Naive B cell (primary cell): ENCODE results near the gene PHACTR4. TPM values are rescaled to one million over a fixed set of nuclear protein-coding genes. Genes with fewer than 3 reads are reported as not detected.
"Not testable (repeated sequence)": the region's sequence is repeated elsewhere in the genome, so short reads cannot be mapped to it uniquely, and the experiment has no call there.

Experiments
- ATAC-seq, 2 donors: fragments of 150-1000 bp; cut with Tn5 transposase; 2 replicates each; pipeline ENCODE4 v1.10.0; 2021; ENCODE audit warnings: low read depth in 2 of 2, mild to moderate bottlenecking in 2 of 2, moderate library complexity in 2 of 2
- DNase-seq: peaks from one replicate; pipeline ENCODE4 v3.0.0; 2022
- H3K27ac Mint-ChIP-seq, 6 donors: one replicate each; pipeline ENCODE4 v1.8.0; 2020 to 2022; ENCODE audit warnings: mild to moderate bottlenecking in 6 of 6, mixed read lengths in 6 of 6, moderate library complexity in 5 of 6, inconsistent platforms in 2 of 6
- H3K27me3 Mint-ChIP-seq, 3 donors: one replicate each; pipeline ENCODE4 v1.8.0; 2021 to 2022; ENCODE audit warnings: mixed read lengths in 3 of 3, mild to moderate bottlenecking in 1 of 3
- H3K36me3 Mint-ChIP-seq, 2 donors: one replicate each; pipeline ENCODE4 v1.8.0; 2020 to 2022; ENCODE audit warnings: mixed read lengths in 2 of 2, inconsistent platforms in 1 of 2, mild to moderate bottlenecking in 1 of 2
- H3K4me1 Mint-ChIP-seq, 3 donors: one replicate each; pipeline ENCODE4 v1.8.0; 2020 to 2022; ENCODE audit warnings: mixed read lengths in 3 of 3, inconsistent platforms in 1 of 3, mild to moderate bottlenecking in 1 of 3, moderate library complexity in 1 of 3
- H3K4me3 Mint-ChIP-seq, 8 donors: one replicate each; pipeline ENCODE4 v1.8.0; 2020 to 2022; ENCODE audit warnings: mild to moderate bottlenecking in 8 of 8, mixed read lengths in 8 of 8, moderate library complexity in 8 of 8, inconsistent platforms in 2 of 8
- H3K9me3 Mint-ChIP-seq, 7 donors: one replicate each; pipeline ENCODE4 v1.8.0; 2020 to 2022; ENCODE audit warnings: mixed read lengths in 7 of 7, mild to moderate bottlenecking in 5 of 7, inconsistent platforms in 2 of 7, moderate library complexity in 1 of 7
- polyA plus RNA-seq, 6 donors: library from polyadenylated mRNA; unstranded; fragments of 300-500 nt; fragmentation: Illumina TruSeq; gene quantifications; one replicate each; pipeline ENCODE4 v1.2.3, GENCODE V29; 2021; ENCODE audit warnings: low read depth in 6 of 6

The PHACTR4 gene
- polyA plus RNA-seq, 6 donors from 2014 or later: 6.9 to 23.0 (median 9.5) TPM; not detected in 1

DNA sequence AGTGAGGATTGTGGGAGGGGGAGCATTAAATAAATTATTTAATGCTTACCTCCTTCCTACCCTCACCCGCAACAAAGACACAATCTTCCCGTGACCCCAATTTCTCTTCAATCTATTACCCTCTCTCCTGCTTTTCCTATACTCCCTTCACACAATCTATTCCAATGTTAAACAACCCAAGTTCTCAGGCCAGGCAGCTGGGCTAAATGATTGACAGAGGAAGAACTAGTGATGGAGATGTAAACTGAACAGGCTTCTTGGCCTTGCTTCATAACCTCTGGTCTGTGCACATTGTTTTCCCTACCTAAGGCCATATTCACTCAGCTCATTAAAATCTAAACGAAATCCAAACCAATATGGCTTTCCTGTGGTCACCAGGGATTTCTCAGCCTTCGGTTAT lies 132.4 kb downstream of the PHACTR4 start:
- Mint-ChIP-seq H3K27ac (peak overlapping the region in 4 of 6 donors; percentile 34 to 64 (median 59)), H3K9me3 (no peaks in the 10 kb centered on the region), H3K36me3 (no peaks in the 10 kb centered on the region), H3K27me3 (no peaks in the 10 kb centered on the region), H3K4me1 (peaks cover 8 to 18% (median 9%) of the 10 kb centered on the region in 3 donors), H3K4me3 (peak overlapping the region in 2 of 8 donors; percentile 18 to 58)
- DNase-seq (no peak), ATAC-seq (no peak)

DNA sequence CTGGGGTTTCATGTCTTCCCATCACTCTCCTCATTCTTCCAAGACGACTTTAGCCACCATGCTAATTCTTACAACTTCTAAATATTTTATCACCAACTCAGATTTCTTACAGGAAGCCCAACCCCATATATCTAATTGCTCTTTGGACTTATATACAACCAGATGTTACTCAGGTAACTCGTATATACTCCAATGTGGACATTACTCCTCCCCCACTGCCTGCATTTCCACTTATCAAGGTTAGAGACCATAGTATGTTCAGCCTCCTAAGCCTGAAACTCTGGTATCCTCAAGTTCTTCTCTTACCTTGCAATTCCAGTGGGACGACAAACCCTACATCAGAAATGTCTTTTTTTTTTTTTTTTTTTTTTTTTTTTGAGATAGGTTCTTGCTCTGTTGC lies 133.6 kb downstream of the PHACTR4 start:
- peaks cover 8 to 30% (median 9%) of the 10 kb centered on the region in 3 donors for H3K4me1 Mint-ChIP-seq
- no peaks in the 10 kb centered on the region for H3K36me3 Mint-ChIP-seq
- peak overlapping the region in 1 of 6 donors; percentile 79 for H3K27ac Mint-ChIP-seq
- no peaks in the 10 kb centered on the region for H3K27me3 Mint-ChIP-seq
- H3K4me3 Mint-ChIP-seq: peak overlapping the region in 2 of 8 donors; percentile 65 to 98
- no peak for ATAC-seq
- H3K9me3 Mint-ChIP-seq: no peaks in the 10 kb centered on the region
- DNase-seq: no peak

DNA sequence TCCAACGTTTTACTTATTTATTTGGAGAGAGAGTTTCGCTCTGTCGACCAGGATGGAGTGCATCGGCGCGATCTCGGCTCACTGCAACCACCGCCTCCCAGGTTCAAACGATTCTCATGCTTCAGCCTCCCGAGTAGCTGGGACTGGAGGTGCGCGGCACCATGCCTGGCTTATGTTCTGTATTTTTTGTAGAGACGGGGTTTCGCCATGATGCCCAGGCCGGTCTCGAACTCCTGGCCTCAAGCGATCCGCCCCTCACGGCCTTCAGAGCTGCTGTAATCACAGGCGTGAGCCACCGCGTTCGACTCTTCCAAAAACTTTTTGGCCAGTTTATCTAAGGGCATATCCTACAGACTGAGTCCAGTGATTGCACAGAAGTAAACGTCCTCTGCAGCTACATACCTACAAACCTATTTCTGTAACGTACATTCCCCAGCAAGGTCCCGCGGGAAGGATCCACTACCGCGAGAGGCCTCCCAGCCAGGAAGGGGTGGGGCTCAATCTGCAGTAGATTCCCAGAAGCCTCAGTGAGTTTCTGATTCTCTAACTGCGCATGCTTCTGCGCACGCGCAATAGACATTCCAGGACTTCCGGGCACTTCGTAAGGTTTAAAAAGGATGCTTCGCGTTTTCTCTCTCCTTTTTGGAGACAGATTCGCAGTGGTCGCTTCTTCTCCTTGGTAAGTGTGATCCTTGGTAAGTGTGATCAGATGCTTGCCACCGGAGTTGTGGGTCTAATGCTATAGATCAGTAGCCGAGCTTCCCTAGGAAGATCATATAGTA lies 136.1 kb downstream of the PHACTR4 start, which contains the start of gene RCC1:
Gene RCC1 (plus strand): TSS at position 638 of the 782 bp plus-strand sequence. CDS start 23,824 bp downstream, outside the sequence.
- Mint-ChIP-seq H3K27me3 (no peaks in the 10 kb centered on the region), H3K4me3 (peak within 1 kb of the TSS; percentile 92 to 100 (median 98)), H3K4me1 (peaks cover 30 to 54% (median 30%) of the 10 kb centered on the region in 3 donors), H3K36me3 (peaks cover 12 to 19% of the 10 kb centered on the region in 2 donors), H3K9me3 (no peaks in the 10 kb centered on the region), H3K27ac (peak within 1 kb of the TSS; percentile 91 to 99 (median 98))
- DNase-seq (peak; percentile 95), ATAC-seq (peak; percentile 95 to 96)

DNA sequence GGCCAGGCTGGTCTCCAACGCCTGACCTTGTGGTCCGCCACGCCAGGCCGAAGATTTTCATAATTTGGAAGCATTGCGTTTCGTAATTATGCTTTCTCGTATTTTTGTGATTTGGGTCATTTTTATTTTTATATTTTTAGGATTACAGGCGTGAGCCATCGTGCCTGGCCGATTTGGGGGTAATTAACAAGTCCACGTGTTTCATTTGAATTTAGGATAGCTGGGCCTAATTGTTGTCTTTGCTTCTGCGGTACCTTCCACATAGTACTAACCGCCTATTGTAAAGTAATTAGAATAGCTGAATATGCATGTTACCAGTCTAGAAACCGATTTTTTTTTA lies 137.3 kb downstream of the PHACTR4 start:
- H3K4me3 Mint-ChIP-seq: peak overlapping the region; percentile 92 to 100 (median 98)
- DNase-seq: no peak
- peaks cover 18 to 24% of the 10 kb centered on the region in 2 donors for H3K36me3 Mint-ChIP-seq
- ATAC-seq: no peak
- H3K27me3 Mint-ChIP-seq: no peaks in the 10 kb centered on the region
- H3K9me3 Mint-ChIP-seq: no peaks in the 10 kb centered on the region
- peak overlapping the region; percentile 91 to 99 (median 98) for H3K27ac Mint-ChIP-seq
- peaks cover 35 to 65% (median 37%) of the 10 kb centered on the region in 3 donors for H3K4me1 Mint-ChIP-seq

- no peak for ATAC-seq
- H3K4me1 Mint-ChIP-seq: peaks cover 38 to 69% (median 41%) of the 10 kb centered on the region in 3 donors
- H3K36me3 Mint-ChIP-seq: peaks cover 18 to 24% of the 10 kb centered on the region in 2 donors
- peak overlapping the region; percentile 39 to 98 (median 96) for H3K27ac Mint-ChIP-seq
- peak overlapping the region; percentile 92 to 100 (median 98) for H3K4me3 Mint-ChIP-seq
- DNase-seq: no peak
- no peaks in the 10 kb centered on the region for H3K27me3 Mint-ChIP-seq
- no peaks in the 10 kb centered on the region for H3K9me3 Mint-ChIP-seq
Measured at GRCh38 chr1:28507247-28507645, 137.7 kb downstream of the PHACTR4 start.

DNA sequence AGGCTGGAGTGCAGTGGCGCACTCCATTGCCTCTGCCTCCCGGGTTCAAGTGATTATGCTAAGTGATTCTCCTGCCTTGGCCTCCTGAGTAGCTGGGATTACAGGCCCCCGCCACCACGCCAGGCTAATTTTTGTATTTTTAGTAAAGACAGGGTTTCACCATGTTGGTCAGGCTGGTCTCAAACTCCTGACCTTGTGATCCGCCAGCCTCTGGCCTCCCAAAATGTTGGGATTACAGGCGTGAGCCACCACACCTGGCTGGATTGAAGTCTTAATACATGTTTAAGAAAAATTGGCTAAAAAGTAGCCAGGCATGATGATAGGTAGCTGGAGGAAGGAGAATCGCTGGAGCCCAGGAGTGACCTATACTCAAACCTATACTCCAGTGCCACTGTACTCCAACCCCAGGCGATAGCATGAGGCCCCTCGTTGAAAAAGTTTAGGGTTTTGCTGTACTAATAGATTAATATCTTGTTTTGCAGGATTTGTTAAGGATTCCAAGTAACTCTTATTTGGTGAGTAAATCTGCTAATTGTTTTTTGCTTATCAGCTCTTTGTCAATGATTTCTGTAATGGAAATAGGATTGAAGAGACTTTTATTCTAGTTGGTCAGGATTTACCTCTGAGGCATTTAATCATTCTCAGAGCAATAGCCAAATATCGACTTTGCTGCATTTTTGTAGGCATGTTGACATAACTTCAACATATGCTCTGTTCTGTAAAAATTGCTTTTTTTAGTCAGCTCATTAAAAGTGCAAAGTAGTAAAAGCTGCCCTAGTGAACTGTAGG lies 138.3 kb downstream of the PHACTR4 start:
- ATAC-seq (no peak), DNase-seq (no peak)
- Mint-ChIP-seq H3K4me1 (peaks cover 42 to 75% (median 45%) of the 10 kb centered on the region in 3 donors), H3K36me3 (peaks cover 18 to 24% of the 10 kb centered on the region in 2 donors), H3K27me3 (no peaks in the 10 kb centered on the region), H3K4me3 (peak overlapping the region; percentile 92 to 100 (median 98)), H3K9me3 (no peaks in the 10 kb centered on the region), H3K27ac (peak overlapping the region in 5 of 6 donors; percentile 84 to 98 (median 91))

GRCh38 chr1:28508435-28508754 lies 138.9 kb downstream of the PHACTR4 start:
- Mint-ChIP-seq H3K4me3 (peak overlapping the region; percentile 60 to 100 (median 98)), H3K9me3 (no peaks in the 10 kb centered on the region), H3K27ac (peak overlapping the region in 4 of 6 donors; percentile 29 to 91 (median 76)), H3K36me3 (peaks cover 18 to 24% of the 10 kb centered on the region in 2 donors), H3K4me1 (peaks cover 42 to 76% (median 45%) of the 10 kb centered on the region in 3 donors), H3K27me3 (no peaks in the 10 kb centered on the region)
- DNase-seq: no peak
- no peak for ATAC-seq

- H3K36me3 Mint-ChIP-seq: peaks cover 18 to 24% of the 10 kb centered on the region in 2 donors
- no peaks in the 10 kb centered on the region for H3K27me3 Mint-ChIP-seq
- peak overlapping the region in 7 of 8 donors; percentile 66 to 100 (median 98) for H3K4me3 Mint-ChIP-seq
- ATAC-seq: no peak
- no peak for DNase-seq
- no peaks in the 10 kb centered on the region for H3K9me3 Mint-ChIP-seq
- peak overlapping the region in 5 of 6 donors; percentile 33 to 82 (median 79) for H3K27ac Mint-ChIP-seq
- H3K4me1 Mint-ChIP-seq: peaks cover 42 to 77% (median 45%) of the 10 kb centered on the region in 3 donors
Measured at GRCh38 chr1:28509705-28510272, 140.2 kb downstream of the PHACTR4 start.

DNA sequence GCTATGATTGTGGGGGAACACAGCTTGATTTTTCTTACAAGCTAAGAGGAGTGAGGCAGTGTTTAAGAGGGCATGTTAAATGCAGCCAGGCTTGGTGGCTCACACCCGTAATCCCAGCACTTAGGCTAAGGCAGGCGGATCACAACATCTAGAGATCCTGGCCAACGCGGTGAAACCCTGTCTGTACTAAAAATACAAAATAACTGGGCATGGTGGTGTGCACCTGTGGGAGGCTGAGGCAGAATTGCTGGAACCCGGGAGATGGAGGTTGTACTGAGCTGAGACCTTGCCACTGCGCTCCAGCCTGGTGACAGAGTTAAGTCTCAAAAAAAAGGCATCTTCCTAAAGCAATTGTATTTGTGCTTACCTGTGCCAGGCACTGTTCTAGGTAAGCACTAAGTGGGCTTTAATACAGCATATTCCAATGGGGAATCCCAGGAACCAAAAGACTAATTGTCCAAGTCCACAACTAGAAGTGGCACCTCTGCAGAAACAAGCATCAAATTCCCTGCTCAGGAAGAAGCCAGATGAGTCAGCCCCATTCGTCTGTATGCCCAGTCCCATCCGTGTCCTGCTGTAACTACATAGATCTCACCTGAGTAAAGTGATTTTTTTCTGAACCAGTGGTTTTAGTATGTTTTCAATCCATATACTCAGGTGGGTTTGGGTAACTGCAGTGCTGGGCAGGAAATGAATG lies 140.9 kb downstream of the PHACTR4 start:
- Mint-ChIP-seq H3K9me3 (no peaks in the 10 kb centered on the region), H3K27ac (peak overlapping the region in 5 of 6 donors; percentile 56 to 82 (median 79)), H3K36me3 (peaks cover 18 to 24% of the 10 kb centered on the region in 2 donors), H3K4me3 (peak overlapping the region; percentile 33 to 100 (median 70)), H3K27me3 (no peaks in the 10 kb centered on the region), H3K4me1 (peaks cover 39 to 72% (median 43%) of the 10 kb centered on the region in 3 donors)
- DNase-seq (no peak), ATAC-seq (no peak)

DNA sequence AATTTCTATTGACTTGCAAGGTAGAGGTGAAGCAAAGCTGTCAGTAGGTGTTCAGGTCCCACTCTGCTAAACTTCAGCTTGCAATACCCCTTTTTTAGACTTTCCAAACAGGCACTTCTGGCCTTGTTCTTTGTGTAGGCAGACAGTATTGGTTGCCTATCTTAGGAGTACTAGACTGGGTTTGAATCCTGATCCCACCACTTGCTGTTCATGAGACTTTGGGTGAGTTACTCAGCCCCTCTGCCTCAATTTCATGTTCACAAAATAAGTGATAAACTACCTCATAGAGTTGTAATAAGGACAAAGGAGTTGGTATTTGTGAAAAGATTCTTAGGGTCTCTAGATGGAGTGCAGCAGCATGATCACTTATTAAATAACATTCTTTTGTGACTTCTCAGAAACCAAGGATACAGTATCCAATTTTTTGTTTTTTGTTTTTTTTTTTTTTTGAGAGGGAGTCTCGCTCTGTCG lies 141.5 kb downstream of the PHACTR4 start:
- peak overlapping the region in 5 of 6 donors; percentile 30 to 82 (median 57) for H3K27ac Mint-ChIP-seq
- peak overlapping the region in 7 of 8 donors; percentile 19 to 100 (median 65) for H3K4me3 Mint-ChIP-seq
- H3K36me3 Mint-ChIP-seq: peaks cover 18 to 24% of the 10 kb centered on the region in 2 donors
- no peaks in the 10 kb centered on the region for H3K27me3 Mint-ChIP-seq
- no peaks in the 10 kb centered on the region for H3K9me3 Mint-ChIP-seq
- H3K4me1 Mint-ChIP-seq: peaks cover 33 to 68% (median 37%) of the 10 kb centered on the region in 3 donors
- no peak for DNase-seq
- no peak for ATAC-seq

DNA sequence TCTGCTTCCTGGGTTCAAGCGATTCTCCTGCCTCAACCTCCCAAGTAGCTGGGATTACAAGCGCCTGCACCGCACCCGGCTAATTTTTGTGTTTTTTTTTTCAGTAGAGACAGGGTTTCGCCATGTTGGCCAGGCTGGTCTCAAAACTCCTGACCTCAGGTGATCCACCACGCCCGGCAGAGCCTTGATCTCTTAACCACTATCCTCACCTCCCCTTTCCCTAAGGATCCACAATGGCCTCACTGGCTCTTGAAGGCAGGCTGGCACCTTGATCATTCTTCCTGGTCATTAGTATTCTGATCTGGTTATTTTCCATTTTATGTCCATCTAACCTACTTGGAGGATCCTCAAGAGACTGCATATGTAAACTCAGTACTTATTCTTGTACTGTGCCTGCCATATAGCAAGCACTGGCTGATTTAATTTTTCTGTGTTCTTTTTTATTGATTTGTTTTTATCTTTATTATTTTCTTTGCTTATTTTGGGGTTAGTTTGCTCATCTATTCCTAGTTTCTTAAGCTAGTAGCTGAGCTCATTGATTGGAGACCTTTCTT lies 142.6 kb downstream of the PHACTR4 start:
- Mint-ChIP-seq H3K4me1 (peaks cover 37 to 65% (median 38%) of the 10 kb centered on the region in 3 donors), H3K27ac (peak overlapping the region; percentile 9 to 79 (median 65)), H3K9me3 (no peaks in the 10 kb centered on the region), H3K4me3 (peak overlapping the region in 7 of 8 donors; percentile 13 to 76 (median 44)), H3K36me3 (peaks cover 18 to 24% of the 10 kb centered on the region in 2 donors), H3K27me3 (no peaks in the 10 kb centered on the region)
- no peak for DNase-seq
- no peak for ATAC-seq

DNA sequence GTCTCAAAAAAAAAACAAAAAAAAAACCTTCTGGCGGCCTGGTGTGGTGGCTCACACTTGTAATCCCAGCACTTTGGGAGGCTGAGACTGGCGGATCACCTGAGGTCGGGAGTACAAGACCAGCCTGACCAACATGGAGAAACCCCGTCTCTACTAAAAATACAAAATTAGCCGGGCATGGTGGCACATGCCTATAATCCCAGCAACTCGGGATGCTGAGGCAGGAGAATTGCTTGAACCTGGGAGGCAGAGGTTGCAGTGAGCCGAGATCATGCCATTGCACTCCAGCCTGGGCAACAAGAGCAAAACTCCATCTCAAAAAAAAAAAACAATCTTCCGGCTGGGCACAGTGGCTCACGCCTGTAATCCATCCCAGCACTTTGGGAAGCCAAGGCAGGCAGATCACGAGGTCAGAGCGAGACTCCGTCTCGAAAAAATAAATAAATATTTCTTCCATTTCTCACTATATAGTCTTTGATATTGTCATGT lies 144.9 kb downstream of the PHACTR4 start:
- Mint-ChIP-seq H3K4me1 (peaks cover 38 to 59% (median 44%) of the 10 kb centered on the region in 3 donors), H3K36me3 (peaks cover 11 to 17% of the 10 kb centered on the region in 2 donors), H3K27ac (peak overlapping the region in 2 of 6 donors; percentile 12 to 27)
- ATAC-seq, DNase-seq, H3K9me3 Mint-ChIP-seq, H3K27me3 Mint-ChIP-seq, H3K4me3 Mint-ChIP-seq: not testable (repeated sequence)
